Astrocyte (in vitro differentiated cells and primary cell): ENCODE measurements around the gene SMIM35.

Source experiments
- EZH2 ChIP-seq: IDR thresholded peaks from 2 replicates; pipeline ENCODE4 v1.6.1; 2012; ENCODE audit warnings: mild to moderate bottlenecking, low read length, inconsistent platforms; ENCODE audit not compliant: insufficient read depth
- TF ChIP-seq, protein P1 (sequence below): IDR thresholded peaks from 2 replicates; pipeline ENCODE4 v1.5.1; 2011; ENCODE audit warnings: low read depth, mild to moderate bottlenecking, inconsistent platforms, low read length, moderate library complexity; ENCODE audit not compliant: insufficient read depth

DNA sequence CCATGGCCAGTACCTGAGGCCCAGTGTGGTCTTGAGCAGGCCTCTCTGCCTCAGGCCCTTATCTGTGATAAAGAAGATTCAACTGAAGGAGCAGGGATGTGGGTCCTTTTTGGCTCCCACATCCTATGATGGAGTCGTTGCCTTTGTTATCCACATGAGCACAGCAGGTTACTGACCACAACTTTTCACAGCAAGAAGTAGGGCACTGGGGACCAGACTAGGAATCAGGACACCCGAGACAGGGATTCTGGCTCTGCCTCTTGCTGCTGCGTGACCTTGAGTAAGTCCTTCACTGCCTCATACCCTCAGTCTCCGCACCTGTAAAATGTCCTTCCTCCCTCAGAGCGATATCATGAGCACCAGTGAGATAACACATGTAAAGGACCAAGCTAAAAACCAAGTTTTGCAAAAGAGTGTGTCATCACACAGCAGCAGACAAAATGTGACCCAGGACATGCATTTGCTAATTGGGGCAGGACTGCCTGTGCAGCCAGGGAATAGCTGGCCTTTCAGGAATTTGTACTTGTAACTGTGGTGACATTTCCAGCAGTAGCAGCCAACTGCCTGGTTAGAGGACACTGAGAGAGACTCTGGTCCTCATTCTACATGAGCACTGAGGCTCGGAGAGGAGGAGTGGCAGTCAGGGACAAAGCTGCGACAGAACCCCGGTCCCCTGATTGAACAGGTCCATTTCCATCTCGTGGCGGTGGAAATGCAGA, 13.2 kb upstream of the SMIM35 start:
- TF ChIP-seq, protein P1, sequence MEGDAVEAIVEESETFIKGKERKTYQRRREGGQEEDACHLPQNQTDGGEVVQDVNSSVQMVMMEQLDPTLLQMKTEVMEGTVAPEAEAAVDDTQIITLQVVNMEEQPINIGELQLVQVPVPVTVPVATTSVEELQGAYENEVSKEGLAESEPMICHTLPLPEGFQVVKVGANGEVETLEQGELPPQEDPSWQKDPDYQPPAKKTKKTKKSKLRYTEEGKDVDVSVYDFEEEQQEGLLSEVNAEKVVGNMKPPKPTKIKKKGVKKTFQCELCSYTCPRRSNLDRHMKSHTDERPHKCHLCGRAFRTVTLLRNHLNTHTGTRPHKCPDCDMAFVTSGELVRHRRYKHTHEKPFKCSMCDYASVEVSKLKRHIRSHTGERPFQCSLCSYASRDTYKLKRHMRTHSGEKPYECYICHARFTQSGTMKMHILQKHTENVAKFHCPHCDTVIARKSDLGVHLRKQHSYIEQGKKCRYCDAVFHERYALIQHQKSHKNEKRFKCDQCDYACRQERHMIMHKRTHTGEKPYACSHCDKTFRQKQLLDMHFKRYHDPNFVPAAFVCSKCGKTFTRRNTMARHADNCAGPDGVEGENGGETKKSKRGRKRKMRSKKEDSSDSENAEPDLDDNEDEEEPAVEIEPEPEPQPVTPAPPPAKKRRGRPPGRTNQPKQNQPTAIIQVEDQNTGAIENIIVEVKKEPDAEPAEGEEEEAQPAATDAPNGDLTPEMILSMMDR = no peak
- TF ChIP-seq EZH2 = no peak
